MG63 (cell line): ENCODE results near the gene TAS2R16. TPM values are rescaled to one million over a fixed set of nuclear protein-coding genes. Genes with fewer than 3 reads are reported as not detected.

Experiments used
- DNase-seq: peaks from one replicate; pipeline ENCODE4 v3.0.0-alpha.2; 2020
- H3K27me3 ChIP-seq: fragments of 250-450 bp; sonication (Bioruptor Pico); 2 replicates; pipeline ENCODE4 v1.5.1; 2020; ENCODE audit warnings: mild to moderate bottlenecking, moderate library complexity
- H3K36me3 ChIP-seq: fragments of 250-450 bp; sonication (Bioruptor Pico); 2 replicates; pipeline ENCODE4 v1.5.1; 2020; ENCODE audit warnings: mild to moderate bottlenecking, moderate library complexity
- H3K4me3 ChIP-seq: fragments of 250-450 bp; sonication (Bioruptor Pico); 2 replicates; pipeline ENCODE4 v1.5.1; 2020; ENCODE audit warnings: mild to moderate bottlenecking, moderate library complexity
- H3K9me3 ChIP-seq: fragments of 250-450 bp; sonication (Bioruptor Pico); 2 replicates; pipeline ENCODE4 v1.5.1; 2020; ENCODE audit warnings: mild to moderate bottlenecking, moderate library complexity
- total RNA-seq: library from RNA; depleted of rRNA; stranded (reverse); fragments of >200 nt; shearing (Covaris generic); gene quantifications from 2 replicates; pipeline ENCODE4 v1.2.3, GENCODE V29; 2014; ENCODE audit warnings: low replicate concordance; rRNA removed

TAS2R16 gene, protein sequence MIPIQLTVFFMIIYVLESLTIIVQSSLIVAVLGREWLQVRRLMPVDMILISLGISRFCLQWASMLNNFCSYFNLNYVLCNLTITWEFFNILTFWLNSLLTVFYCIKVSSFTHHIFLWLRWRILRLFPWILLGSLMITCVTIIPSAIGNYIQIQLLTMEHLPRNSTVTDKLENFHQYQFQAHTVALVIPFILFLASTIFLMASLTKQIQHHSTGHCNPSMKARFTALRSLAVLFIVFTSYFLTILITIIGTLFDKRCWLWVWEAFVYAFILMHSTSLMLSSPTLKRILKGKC
- not detected in 2 replicates for total RNA-seq

DNA sequence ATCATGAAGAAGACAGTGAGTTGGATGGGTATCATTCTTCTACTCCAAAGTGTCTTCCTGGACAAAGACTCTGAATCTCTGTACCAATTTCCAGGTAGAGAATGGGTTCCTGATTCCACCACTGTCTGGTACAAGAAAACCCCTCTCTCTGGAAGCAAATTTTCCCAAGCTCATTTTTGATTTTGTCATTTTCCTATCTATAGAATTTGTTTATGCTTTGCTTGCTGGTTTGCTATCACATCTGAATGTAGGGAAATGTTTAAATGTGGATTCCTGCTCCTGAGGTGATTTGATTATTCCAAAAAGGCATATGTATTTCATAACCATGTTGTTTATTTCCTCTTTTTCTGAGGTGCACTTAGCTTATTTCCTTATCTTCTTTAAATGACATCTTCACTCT, at the start of gene TAS2R16:
Gene TAS2R16, minus strand, starts transcription at position 101 of the 400 bp plus-strand sequence. Its CDS starts 66 bp downstream, at position 35.
- DNase-seq, result no peak
- Histone ChIP-seq H3K27me3 (no peaks in the 10 kb centered on the region), H3K36me3 (no peaks in the 10 kb centered on the region), H3K4me3 (no peak within 1 kb of the TSS), H3K9me3 (no peaks in the 10 kb centered on the region)

DNA sequence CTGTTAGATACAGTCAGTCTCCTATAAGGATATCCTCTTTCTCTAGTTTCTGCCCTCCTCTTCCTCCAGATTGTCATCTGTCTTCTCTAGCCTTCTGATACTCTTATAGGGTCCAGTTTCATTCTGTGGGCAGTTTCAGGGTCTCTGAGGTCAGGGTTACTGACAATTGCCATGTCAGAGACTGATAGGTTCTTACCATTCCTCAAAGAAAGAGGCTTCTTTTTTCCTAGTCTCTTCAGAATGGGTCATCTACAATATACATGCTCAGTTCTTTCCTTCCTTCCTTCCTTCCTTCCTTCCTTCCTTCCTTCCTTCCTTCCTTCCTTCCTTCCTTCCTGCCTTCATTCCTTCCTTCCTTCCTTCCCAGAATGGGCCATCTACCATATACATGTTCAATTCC, 48.1 kb upstream of the TAS2R16 start:
- Histone ChIP-seq H3K36me3 (no peaks in the 10 kb centered on the region), H3K27me3 (no peaks in the 10 kb centered on the region), H3K9me3 (peaks cover 4% of the 10 kb centered on the region; the same call in 1 of the 2 replicates), H3K4me3 (no peak overlapping the region)
- DNase-seq, result no peak

DNA sequence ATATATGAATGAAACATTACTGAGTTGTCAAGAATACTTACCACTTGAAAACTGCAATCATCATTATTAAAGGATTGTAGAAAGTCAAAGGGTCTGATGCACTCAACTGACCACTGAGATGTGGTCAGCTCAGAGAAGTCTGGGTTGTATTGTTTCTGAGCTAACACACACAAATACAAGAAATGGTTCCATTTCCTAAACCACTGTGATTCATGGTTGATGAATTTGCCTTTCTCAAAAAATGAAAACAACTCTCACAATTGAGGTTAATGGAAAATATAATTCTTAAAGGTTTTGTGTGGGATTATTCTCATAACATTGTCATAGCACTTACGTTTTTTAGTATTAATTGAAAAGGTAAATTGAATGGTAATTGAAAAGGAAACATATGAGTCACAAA, 45.6 kb upstream of the TAS2R16 start:
- DNase-seq, result no peak
- Histone ChIP-seq H3K9me3 (no peaks in the 10 kb centered on the region), H3K36me3 (no peaks in the 10 kb centered on the region), H3K27me3 (no peaks in the 10 kb centered on the region), H3K4me3 (no peak overlapping the region)

DNA sequence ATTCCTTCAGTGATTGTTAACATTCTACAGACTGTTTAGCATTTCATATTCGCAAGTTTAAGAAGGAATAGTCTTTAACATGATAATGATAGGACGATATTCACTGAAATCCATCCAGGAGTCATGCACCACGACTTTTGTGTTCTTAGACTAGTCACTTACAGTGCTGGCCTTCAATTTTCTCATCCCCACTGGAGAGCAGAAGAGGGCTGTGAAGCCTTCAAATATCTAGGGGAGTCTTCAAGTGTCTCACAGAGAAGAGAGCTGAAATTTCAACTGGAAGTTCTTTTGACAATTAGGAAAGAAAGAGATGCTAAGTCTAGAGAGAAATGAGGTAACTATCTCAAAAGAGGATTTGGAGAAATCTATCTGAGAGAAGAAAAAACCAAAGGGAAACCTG, 43.8 kb upstream of the TAS2R16 start:
- no peak for DNase-seq
- H3K36me3 ChIP-seq, result no peaks in the 10 kb centered on the region
- no peak overlapping the region for H3K4me3 ChIP-seq
- no peaks in the 10 kb centered on the region for H3K27me3 ChIP-seq
- no peaks in the 10 kb centered on the region for H3K9me3 ChIP-seq

DNA sequence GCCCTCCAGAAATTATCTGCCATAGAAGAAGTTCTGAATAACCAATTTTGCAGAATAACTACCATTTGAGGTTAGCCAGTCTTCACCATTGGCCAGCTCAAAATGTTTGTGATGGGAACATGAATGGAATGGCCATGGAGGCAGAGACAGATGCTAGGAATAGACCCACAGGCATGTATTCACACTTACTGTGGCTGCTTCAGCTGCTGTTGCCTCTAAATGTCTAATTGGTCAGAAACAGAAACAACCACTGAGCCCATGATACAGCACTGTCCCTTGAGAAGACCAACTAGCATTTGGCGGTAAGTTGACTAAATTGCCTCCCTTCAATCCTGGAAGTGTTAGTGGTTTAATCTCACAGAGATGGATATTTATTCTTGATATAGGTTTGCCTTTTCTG, 38.6 kb upstream of the TAS2R16 start:
- Histone ChIP-seq H3K27me3 (no peaks in the 10 kb centered on the region), H3K9me3 (no peaks in the 10 kb centered on the region), H3K4me3 (no peak overlapping the region), H3K36me3 (no peaks in the 10 kb centered on the region)
- no peak for DNase-seq

DNA sequence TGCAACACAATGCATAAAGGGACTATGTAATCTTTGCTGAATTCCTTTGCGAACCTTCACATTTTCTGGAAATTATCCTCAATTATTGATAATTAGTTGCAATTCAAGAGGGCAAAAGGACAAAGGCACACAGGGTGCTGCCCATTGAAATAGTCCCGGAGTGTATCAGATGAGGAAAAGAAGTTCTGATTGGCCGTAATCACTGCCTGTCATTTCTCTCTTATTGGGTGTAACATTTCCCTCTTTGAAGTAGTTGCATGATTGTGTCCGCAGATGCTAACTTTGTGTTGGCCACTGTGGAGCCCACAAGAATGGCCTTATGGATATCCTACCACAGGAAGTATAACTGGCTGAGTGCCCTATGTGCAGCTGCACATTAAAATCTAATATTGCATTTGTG, 35.1 kb upstream of the TAS2R16 start:
- Histone ChIP-seq H3K27me3 (no peaks in the 10 kb centered on the region), H3K9me3 (no peaks in the 10 kb centered on the region), H3K36me3 (no peaks in the 10 kb centered on the region), H3K4me3 (no peak overlapping the region)
- DNase-seq, result no peak

GRCh38 chr7:123028339-123028738, 32.8 kb upstream of the TAS2R16 start:
- no peak for DNase-seq
- no peaks in the 10 kb centered on the region for H3K36me3 ChIP-seq
- H3K27me3 ChIP-seq, result no peaks in the 10 kb centered on the region
- H3K4me3 ChIP-seq, result no peak overlapping the region
- H3K9me3 ChIP-seq, result no peaks in the 10 kb centered on the region

DNA sequence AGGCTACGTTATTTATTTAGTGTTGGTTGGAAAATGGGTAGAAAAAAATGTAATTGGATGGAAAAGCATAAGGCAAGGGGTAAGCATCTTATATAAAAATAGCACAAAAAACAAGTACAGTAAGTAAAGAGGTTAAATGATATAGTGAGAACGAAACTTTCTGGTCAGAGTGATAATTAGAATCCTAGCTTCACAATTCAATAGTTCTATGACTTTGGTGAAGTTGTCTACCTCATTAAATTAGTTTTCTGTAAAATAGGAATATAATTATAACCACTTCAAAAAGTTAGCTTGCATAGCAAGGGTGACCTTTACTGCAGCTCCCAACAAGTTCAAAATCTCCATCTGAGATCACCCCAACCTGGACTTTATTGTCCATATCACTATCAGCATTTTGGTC, 30.8 kb upstream of the TAS2R16 start:
- no peak for DNase-seq
- Histone ChIP-seq H3K9me3 (no peaks in the 10 kb centered on the region), H3K36me3 (no peaks in the 10 kb centered on the region), H3K27me3 (no peaks in the 10 kb centered on the region), H3K4me3 (no peak overlapping the region)

DNA sequence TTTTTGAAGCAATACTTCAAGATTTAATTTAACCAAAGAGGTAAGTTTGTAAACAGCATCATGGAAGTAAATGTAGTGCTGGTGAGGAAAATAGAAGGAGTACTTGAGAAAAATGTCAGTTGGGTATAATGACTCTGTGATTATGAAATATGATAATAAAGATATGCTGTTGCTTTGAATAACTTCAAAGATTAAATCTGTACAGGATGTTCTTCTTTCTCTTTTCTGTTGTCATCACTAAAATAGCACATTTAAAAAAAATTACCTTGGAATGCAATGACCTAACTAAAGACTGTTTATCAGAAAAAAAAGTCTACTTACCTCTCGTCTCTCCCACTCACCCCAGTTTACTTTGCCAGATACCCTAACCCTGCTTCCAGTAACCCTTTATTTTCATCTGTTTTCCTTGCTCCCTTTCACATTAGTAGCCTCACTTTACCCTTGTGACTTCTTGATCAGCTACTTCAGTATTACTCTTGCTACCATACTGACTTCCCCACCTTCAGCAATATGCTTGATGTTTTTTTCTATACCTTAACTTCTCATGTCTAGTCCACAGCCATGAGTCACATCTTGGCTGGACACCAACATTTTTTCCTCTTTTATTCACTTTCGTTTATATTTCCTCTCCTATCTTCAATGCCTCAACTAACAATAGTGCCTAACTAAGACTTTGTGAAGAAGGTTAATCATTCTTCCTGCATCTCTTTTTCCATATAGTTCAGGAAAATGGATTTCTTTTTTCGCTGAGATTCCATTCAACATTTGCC, 29.7 kb upstream of the TAS2R16 start:
- peak; percentile 19 for DNase-seq
- no peak overlapping the region for H3K4me3 ChIP-seq
- H3K9me3 ChIP-seq, result no peaks in the 10 kb centered on the region
- no peaks in the 10 kb centered on the region for H3K36me3 ChIP-seq
- no peaks in the 10 kb centered on the region for H3K27me3 ChIP-seq

DNA sequence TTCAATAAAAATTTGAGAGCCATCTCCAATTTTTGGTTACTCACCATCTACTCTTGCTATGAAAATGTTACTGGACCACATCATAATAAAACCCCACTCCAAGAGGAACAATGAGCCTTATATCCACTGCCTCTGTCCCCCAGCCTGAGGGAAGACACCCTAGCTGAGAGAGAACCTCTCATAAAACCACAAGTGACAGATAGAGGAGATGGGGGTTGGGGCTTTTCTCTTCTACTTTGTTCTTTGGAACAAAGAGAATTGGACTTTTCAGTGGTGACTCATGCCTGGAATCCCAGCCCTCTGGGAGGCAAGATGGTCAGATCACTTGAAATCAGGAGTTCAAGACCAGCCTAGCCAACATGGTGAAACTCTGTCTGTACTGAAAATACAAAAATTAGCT, 27.6 kb upstream of the TAS2R16 start:
- Histone ChIP-seq H3K27me3 (no peaks in the 10 kb centered on the region), H3K4me3 (no peak overlapping the region), H3K36me3 (no peaks in the 10 kb centered on the region), H3K9me3 (no peaks in the 10 kb centered on the region)
- no peak for DNase-seq

DNA sequence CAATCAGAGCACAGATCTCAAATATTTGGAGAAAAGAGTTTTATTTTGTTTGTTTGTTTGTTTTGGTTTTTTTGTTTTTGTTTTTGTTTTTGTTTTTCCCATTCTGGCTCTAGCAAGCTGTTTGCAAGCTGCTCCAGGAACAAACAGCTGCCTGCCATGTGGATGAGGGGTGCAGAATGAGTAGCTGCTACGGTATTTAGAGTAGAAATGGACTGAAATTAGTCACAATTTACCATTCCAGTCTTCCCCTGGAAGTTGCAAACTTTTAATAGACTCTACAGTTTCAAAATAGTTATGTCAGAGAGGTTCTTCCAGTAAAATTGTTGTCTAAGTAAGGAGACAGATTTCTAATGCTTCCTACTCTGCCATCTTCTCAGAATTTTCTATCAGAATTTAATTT, 27.1 kb upstream of the TAS2R16 start:
- DNase-seq, result no peak
- no peaks in the 10 kb centered on the region for H3K9me3 ChIP-seq
- no peaks in the 10 kb centered on the region for H3K27me3 ChIP-seq
- no peaks in the 10 kb centered on the region for H3K36me3 ChIP-seq
- no peak overlapping the region for H3K4me3 ChIP-seq

GRCh38 chr7:123012435-123012834, 16.9 kb upstream of the TAS2R16 start:
- H3K36me3 ChIP-seq, result no peaks in the 10 kb centered on the region
- no peaks in the 10 kb centered on the region for H3K9me3 ChIP-seq
- DNase-seq, result no peak
- H3K4me3 ChIP-seq, result no peak overlapping the region
- H3K27me3 ChIP-seq, result no peaks in the 10 kb centered on the region

DNA sequence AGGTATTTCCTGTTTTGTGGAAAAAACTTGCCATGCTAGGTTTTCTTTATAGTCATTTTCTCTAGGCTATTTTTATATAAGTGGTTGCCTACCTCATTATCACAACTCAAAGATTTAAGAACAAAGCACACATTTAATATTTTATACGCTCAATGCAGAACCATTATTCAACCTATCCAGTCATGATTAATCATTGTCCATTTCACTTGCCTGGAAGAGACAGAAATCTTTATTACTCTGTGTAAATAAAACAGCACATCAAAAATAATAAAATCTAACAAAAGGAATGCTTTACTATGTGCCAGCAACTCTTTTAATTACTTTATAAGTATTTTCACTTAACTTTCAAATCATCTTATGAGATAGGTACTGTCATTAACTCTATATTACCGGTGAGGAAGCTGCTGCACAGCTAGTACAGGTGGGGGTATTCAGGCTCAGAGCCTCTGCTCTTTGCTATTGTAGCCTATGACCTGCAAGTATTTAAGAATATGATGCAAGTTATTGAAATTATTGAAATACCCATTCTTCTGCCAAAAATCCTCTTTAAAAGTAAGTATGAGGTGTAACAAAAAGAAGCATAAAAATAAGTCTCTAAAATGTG, 16.4 kb upstream of the TAS2R16 start:
- no peaks in the 10 kb centered on the region for H3K9me3 ChIP-seq
- no peak for DNase-seq
- no peak overlapping the region for H3K4me3 ChIP-seq
- H3K27me3 ChIP-seq, result no peaks in the 10 kb centered on the region
- no peaks in the 10 kb centered on the region for H3K36me3 ChIP-seq

GRCh38 chr7:123004931-123005330, 9.4 kb upstream of the TAS2R16 start:
- Histone ChIP-seq H3K9me3 (no peaks in the 10 kb centered on the region), H3K4me3 (no peak overlapping the region), H3K36me3 (no peaks in the 10 kb centered on the region), H3K27me3 (no peaks in the 10 kb centered on the region)
- no peak for DNase-seq

- DNase-seq, result no peak
- Histone ChIP-seq H3K9me3 (no peaks in the 10 kb centered on the region), H3K4me3 (no peak overlapping the region), H3K36me3 (no peaks in the 10 kb centered on the region), H3K27me3 (no peaks in the 10 kb centered on the region)
These were observed 8.1 kb upstream of the TAS2R16 start for GRCh38 chr7:123003539-123004126.

GRCh38 chr7:122989577-122989976, 5.9 kb downstream of the TAS2R16 start:
- Histone ChIP-seq H3K27me3 (no peaks in the 10 kb centered on the region), H3K4me3 (no peak overlapping the region), H3K9me3 (no peaks in the 10 kb centered on the region), H3K36me3 (no peaks in the 10 kb centered on the region)
- DNase-seq, result no peak

DNA sequence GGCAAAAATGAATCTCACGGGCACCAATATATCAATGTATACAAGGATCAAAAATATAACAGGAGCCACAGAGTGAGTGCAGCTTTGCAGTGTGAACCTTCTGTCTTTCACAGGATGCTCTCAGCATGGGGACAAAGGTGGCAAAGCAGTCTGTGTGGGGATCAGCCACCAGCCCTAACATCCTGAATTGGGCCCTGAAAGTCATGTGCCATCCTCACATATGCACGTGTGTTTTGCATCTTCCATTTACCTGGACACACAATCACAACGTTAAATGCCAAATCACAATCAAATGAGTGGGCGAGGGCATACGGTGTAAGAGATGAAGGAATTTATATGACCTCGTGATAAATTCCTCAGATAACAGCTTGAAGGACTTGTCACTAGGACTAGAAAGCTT, 6.5 kb downstream of the TAS2R16 start:
- no peak overlapping the region for H3K4me3 ChIP-seq
- no peaks in the 10 kb centered on the region for H3K27me3 ChIP-seq
- no peaks in the 10 kb centered on the region for H3K36me3 ChIP-seq
- H3K9me3 ChIP-seq, result no peaks in the 10 kb centered on the region
- no peak for DNase-seq
